Endodermal cell (in vitro differentiated cells): ENCODE results near the gene MARK3. TPM values are rescaled to one million over a fixed set of nuclear protein-coding genes. Genes with fewer than 3 reads are reported as not detected.
A peak's percentile ranks its signal among the peaks of the same experiment; 100 is the strongest.

ENCODE experiments used
- DNase-seq: peaks from one replicate; pipeline ENCODE4 v3.0.0-alpha.2; 2017
- H3K27ac ChIP-seq: 2 replicates; pipeline ENCODE4 v1.5.1; 2013; ENCODE audit warnings: mild to moderate bottlenecking, low read depth, low read length, moderate library complexity
- H3K27me3 ChIP-seq: 2 replicates; pipeline ENCODE4 v1.6.1; 2013; ENCODE audit warnings: mild to moderate bottlenecking, low read length, moderate library complexity; ENCODE audit not compliant: insufficient read depth, control insufficient read depth, poor library complexity, severe bottlenecking
- H3K36me3 ChIP-seq: 2 replicates; pipeline ENCODE4 v1.7.0; 2013; ENCODE audit warnings: mild to moderate bottlenecking, low read length, moderate library complexity; ENCODE audit not compliant: control insufficient read depth, insufficient read depth
- H3K4me1 ChIP-seq: one replicate; pipeline ENCODE4 v1.7.0; 2013; ENCODE audit warnings: low read length; ENCODE audit not compliant: control insufficient read depth, insufficient read depth
- H3K4me3 ChIP-seq: 2 replicates; pipeline ENCODE4 v1.5.1; 2013; ENCODE audit warnings: mild to moderate bottlenecking, low read length, moderate library complexity
- H3K9ac ChIP-seq: 2 replicates; pipeline ENCODE4 v1.6.1; 2013; ENCODE audit warnings: mild to moderate bottlenecking, low read length, moderate library complexity; ENCODE audit not compliant: poor library complexity, severe bottlenecking; ENCODE audit errors: extremely low read depth
- H3K9me3 ChIP-seq: 2 replicates; pipeline ENCODE4 v1.6.1; 2013; ENCODE audit warnings: mild to moderate bottlenecking, low read length, moderate library complexity; ENCODE audit not compliant: control insufficient read depth
- H3K27ac Mint-ChIP-seq: 2 replicates; pipeline ENCODE4 v1.8.0; 2020; ENCODE audit warnings: mixed read lengths
- H3K27me3 Mint-ChIP-seq: 2 replicates; pipeline ENCODE4 v1.8.0; 2021; ENCODE audit warnings: mild to moderate bottlenecking, mixed read lengths; ENCODE audit not compliant: insufficient read depth
- H3K36me3 Mint-ChIP-seq: 2 replicates; pipeline ENCODE4 v1.8.0; 2020; ENCODE audit warnings: low read depth, mixed read lengths
- H3K4me1 Mint-ChIP-seq: 2 replicates; pipeline ENCODE4 v1.8.0; 2020; ENCODE audit warnings: mixed read lengths
- H3K4me3 Mint-ChIP-seq: 2 replicates; pipeline ENCODE4 v1.8.0; 2020; ENCODE audit warnings: mild to moderate bottlenecking, moderate library complexity, mixed read lengths
- H3K9me3 Mint-ChIP-seq: 2 replicates; pipeline ENCODE4 v1.8.0; 2020; ENCODE audit warnings: mild to moderate bottlenecking, mixed read lengths
- WGBS, 2 experiments: methylation state at CpG; one replicate each; pipeline versions ENCODE4 v1.1.5 to v1.1.7; 2013; ENCODE audit warnings: missing lambda C conversion rate in 2 of 2, mixed read lengths in 1 of 2; ENCODE audit not compliant: insufficient coverage in 1 of 2, insufficient read length in 1 of 2; 5-methylcytosine and 5-hydroxymethylcytosine counted together
- total RNA-seq, 2 donors: library from RNA; stranded (reverse); fragmentation: NEBNext Ultra II Directional in 1 of 2; extraction: Animal tissue kit (Norgen Biotek cat#: 25700) in 1 of 2; gene quantifications; 2 replicates in 1 of 2; 3 replicates in 1 of 2; pipeline ENCODE4 v1.2.1, GENCODE V29; 2021
- TF ChIP-seq, protein P1 (sequence below): fragments of 200-600 bp; sonication (generic); conservative IDR thresholded peaks from 2 replicates; pipeline ENCODE4 v1.5.0; 2021; ENCODE audit warnings: antibody characterized with exemption, mild to moderate bottlenecking

MARK3 gene
- total RNA-seq, 2 donors from 2014 or later = 95.8 to 106 TPM

- Mint-ChIP-seq H3K4me3 (no peak overlapping the region), H3K36me3 (peaks cover 29% of the 10 kb centered on the region), H3K27ac (peak overlapping the region; percentile 94), H3K27me3 (no peaks in the 10 kb centered on the region), H3K9me3 (no peaks in the 10 kb centered on the region), H3K4me1 (peaks cover 20% of the 10 kb centered on the region)
- Histone ChIP-seq H3K4me1 (no peaks in the 10 kb centered on the region), H3K27ac (peak overlapping the region; percentile 18), H3K36me3 (peaks cover 24% of the 10 kb centered on the region), H3K27me3 (no peaks in the 10 kb centered on the region), H3K4me3 (no peak overlapping the region), H3K9ac (no peak overlapping the region), H3K9me3 (no peaks in the 10 kb centered on the region)
- WGBS, 2 experiments = 83 to 86% methylated on average over 1 to 3 of the region's 3 CpGs
- TF ChIP-seq, protein P1, sequence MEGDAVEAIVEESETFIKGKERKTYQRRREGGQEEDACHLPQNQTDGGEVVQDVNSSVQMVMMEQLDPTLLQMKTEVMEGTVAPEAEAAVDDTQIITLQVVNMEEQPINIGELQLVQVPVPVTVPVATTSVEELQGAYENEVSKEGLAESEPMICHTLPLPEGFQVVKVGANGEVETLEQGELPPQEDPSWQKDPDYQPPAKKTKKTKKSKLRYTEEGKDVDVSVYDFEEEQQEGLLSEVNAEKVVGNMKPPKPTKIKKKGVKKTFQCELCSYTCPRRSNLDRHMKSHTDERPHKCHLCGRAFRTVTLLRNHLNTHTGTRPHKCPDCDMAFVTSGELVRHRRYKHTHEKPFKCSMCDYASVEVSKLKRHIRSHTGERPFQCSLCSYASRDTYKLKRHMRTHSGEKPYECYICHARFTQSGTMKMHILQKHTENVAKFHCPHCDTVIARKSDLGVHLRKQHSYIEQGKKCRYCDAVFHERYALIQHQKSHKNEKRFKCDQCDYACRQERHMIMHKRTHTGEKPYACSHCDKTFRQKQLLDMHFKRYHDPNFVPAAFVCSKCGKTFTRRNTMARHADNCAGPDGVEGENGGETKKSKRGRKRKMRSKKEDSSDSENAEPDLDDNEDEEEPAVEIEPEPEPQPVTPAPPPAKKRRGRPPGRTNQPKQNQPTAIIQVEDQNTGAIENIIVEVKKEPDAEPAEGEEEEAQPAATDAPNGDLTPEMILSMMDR = no peak
- DNase-seq = peak; percentile 82
These were observed 42.5 kb downstream of the MARK3 start for GRCh38 chr14:103427485-103428443.

DNA sequence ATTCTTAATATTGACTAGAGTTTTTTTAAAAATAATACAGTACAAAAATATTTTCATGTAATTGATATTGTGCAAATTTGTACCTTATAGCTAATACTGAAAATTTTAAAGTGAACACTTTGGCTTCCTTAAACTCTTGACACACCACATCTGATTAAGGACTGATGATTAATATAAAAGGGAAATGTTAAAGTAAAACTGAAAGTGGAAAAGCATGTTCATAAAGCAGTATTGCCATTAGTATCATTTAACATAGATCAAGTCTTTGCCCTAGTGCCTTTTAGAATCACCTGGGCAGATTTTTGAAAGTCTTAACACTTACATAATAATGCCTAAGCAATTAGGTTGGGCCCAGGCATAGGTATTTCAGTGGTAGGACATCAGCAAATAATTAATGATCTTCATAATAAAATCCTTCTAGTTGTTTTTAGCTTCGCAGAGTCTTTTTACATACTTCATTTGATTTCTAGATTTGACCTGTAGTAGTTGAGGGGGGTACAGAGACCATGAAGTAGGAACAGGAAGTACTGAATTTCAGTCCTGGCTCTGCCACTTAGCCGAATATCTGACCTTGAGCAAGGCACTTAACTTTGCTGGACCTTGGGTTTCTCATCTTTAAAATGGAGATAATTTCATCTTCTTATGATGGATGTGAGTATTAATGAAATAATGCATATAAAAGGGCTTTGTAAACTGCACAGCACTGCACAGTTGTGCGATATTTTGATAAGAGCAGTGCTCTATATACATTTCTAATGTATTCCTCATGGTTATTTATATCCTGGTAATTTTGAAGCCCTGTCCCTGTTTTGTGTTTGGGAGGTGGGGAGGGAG lies 43.7 kb downstream of the MARK3 start:
- H3K9me3 ChIP-seq = no peaks in the 10 kb centered on the region
- H3K36me3 ChIP-seq = peaks cover 24% of the 10 kb centered on the region
- Mint-ChIP-seq H3K9me3 (no peaks in the 10 kb centered on the region), H3K27me3 (no peaks in the 10 kb centered on the region), H3K4me3 (no peak overlapping the region), H3K4me1 (peaks cover 11% of the 10 kb centered on the region), H3K27ac (peak overlapping the region; percentile 50), H3K36me3 (peaks cover 28% of the 10 kb centered on the region)
- no peak for DNase-seq
- TF ChIP-seq, protein P1 = no peak
- H3K27me3 ChIP-seq = no peaks in the 10 kb centered on the region
- no peak overlapping the region for H3K4me3 ChIP-seq
- H3K9ac ChIP-seq = no peak overlapping the region
- 82 to 100% methylated on average over 1 to 2 of the region's 3 CpGs for WGBS, 2 experiments
- H3K27ac ChIP-seq = no peak overlapping the region
- H3K4me1 ChIP-seq = no peaks in the 10 kb centered on the region

DNA sequence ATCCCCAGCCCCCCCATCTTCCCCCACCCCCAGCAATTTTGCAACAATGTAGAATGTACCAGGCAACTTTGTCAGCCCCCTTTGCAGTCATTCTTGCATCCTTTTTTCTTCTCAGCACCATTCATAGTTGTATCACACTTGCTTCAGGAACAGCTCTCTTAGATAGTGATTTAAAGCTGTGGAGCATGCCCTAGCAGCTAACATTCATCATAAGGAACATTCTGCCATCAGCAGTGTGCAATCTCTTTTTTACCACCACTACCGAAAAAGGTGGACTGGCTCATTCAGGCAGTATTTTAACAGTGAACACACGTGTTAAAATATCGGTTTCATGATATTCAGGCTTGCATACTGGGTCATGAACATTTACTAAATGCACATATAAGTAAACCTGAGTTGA lies 45.1 kb downstream of the MARK3 start:
- Mint-ChIP-seq H3K4me3 (no peak overlapping the region), H3K9me3 (no peaks in the 10 kb centered on the region), H3K27ac (no peak overlapping the region), H3K4me1 (peaks cover 11% of the 10 kb centered on the region), H3K36me3 (peaks cover 32% of the 10 kb centered on the region), H3K27me3 (no peaks in the 10 kb centered on the region)
- H3K36me3 ChIP-seq = peaks cover 27% of the 10 kb centered on the region
- no peaks in the 10 kb centered on the region for H3K4me1 ChIP-seq
- H3K9me3 ChIP-seq = no peaks in the 10 kb centered on the region
- H3K4me3 ChIP-seq = no peak overlapping the region
- H3K27ac ChIP-seq = no peak overlapping the region
- TF ChIP-seq, protein P1 = no peak
- no peak for DNase-seq
- no peaks in the 10 kb centered on the region for H3K27me3 ChIP-seq
- H3K9ac ChIP-seq = no peak overlapping the region
- WGBS, 2 experiments = 85 to 100% methylated on average over 1 to 3 of the region's 3 CpGs
